Measurements from ENCODE around the gene GABRD. TPM values are rescaled to one million over a fixed set of nuclear protein-coding genes. Genes with fewer than 3 reads are reported as not detected.

Gene GABRD
- total RNA-seq, 1 donor from 2014 or later = 0.41 TPM

DNA sequence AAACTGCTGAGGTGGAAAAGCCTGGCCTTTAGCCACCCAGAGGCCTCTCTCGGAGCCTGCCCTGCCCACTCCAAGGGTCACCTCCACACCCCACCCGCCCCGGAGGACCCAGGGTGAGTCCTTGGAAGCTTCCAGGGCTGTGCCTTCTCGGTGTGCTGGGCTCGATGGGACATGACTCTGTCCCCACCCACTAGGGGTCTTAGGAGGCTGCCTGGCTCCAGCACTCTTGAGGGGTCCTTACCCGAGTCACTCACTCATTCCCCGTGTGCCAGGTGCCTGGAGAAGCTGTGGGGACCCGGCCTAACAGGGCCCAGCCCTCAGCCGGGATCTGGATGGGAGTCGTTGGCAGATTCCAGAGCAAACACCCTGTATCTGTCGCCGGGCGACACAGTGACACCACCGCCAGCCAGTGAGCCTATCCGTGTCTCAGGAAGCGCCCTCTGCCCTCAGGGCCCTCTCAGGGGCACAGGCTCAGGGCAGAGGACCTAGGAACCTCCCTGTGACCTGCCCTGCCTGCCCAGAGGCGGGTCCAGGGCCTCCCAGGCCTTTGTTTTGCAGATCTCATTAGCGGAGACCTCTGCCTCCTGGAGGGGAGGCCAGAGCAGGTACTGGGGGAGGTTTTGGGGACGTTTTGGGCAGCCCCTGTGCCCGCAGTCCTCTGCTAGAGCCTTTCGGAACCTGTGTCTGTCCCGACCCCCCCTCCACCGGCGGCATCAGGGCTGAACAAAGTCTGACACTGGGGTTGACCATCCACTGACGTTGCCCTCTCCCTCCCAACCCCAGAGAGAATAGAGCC, 28.0 kb downstream of the GABRD start:
- no peak overlapping the region for H3K27ac ChIP-seq (replicated peaks)
- H3K4me3 ChIP-seq = no peak overlapping the region
- no peak for DNase-seq
- TF ChIP-seq, protein P1, sequence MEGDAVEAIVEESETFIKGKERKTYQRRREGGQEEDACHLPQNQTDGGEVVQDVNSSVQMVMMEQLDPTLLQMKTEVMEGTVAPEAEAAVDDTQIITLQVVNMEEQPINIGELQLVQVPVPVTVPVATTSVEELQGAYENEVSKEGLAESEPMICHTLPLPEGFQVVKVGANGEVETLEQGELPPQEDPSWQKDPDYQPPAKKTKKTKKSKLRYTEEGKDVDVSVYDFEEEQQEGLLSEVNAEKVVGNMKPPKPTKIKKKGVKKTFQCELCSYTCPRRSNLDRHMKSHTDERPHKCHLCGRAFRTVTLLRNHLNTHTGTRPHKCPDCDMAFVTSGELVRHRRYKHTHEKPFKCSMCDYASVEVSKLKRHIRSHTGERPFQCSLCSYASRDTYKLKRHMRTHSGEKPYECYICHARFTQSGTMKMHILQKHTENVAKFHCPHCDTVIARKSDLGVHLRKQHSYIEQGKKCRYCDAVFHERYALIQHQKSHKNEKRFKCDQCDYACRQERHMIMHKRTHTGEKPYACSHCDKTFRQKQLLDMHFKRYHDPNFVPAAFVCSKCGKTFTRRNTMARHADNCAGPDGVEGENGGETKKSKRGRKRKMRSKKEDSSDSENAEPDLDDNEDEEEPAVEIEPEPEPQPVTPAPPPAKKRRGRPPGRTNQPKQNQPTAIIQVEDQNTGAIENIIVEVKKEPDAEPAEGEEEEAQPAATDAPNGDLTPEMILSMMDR (IDR thresholded peaks at IDR 0.05; ENCODE audit: borderline replicate concordance) = no peak
- H3K27me3 ChIP-seq (ENCODE audit: low read depth) = peaks cover 85% of the 10 kb centered on the region
- intact Hi-C loops (cut with micrococcal nuclease) = loop anchor here (10.0 kb wide), 1 partner anchor 92 kb away; no protein-coding TSS in a partner anchor
- peaks cover 40% of the 10 kb centered on the region for H3K4me1 ChIP-seq
- no peaks in the 10 kb centered on the region for H3K36me3 ChIP-seq
- no peaks in the 10 kb centered on the region for H3K9me3 ChIP-seq (replicated peaks)

GRCh38 chr1:2047749-2048729, 28.9 kb downstream of the GABRD start:
- intact Hi-C loops (cut with micrococcal nuclease) = loop anchor here (10.0 kb wide), 1 partner anchor 93 kb away; no protein-coding TSS in a partner anchor

DNA sequence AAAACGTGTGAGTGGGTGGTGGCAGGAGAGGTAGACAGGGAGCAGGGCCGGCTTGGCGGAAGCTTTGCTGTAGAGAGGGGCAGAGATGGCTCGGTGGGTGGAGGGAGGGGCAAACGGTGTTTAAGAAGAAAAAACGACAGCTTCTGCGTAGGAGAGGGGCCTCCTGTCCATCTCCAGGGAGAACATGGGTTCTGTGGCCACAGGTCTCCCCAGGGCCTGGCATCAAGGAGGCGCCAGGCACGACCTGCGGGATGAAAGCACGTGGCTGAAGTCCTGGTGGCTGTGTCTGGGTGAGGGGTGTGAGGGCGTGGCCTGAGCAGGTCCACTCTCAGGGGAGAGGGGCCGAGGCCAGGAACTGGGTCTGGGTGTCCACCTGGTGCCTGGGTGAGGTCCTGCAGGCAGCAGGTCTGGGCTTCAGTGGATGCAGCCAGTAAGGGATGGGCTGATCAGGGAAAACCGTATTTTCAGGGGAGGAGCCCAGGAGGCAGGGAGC, 30.1 kb downstream of the GABRD start:
- Histone ChIP-seq H3K36me3 (no peaks in the 10 kb centered on the region), H3K27ac (replicated peaks) (no peak overlapping the region), H3K4me1 (peaks cover 40% of the 10 kb centered on the region), H3K9me3 (replicated peaks) (no peaks in the 10 kb centered on the region), H3K4me3 (peak overlapping the region; percentile 71), H3K27me3 (ENCODE audit: low read depth) (peaks cover 77% of the 10 kb centered on the region)
- TF ChIP-seq, protein P1 (IDR thresholded peaks at IDR 0.05; ENCODE audit: borderline replicate concordance) = peak; percentile 35
- no peak for DNase-seq
- intact Hi-C loops (cut with micrococcal nuclease) = loop anchor here (10.0 kb wide), 1 partner anchor 94 kb away; no protein-coding TSS in a partner anchor

More at GRCh38 chr1:2047749-2048729, 28.9 kb downstream of the GABRD start:
- peaks cover 40% of the 10 kb centered on the region for H3K4me1 ChIP-seq
- no peak overlapping the region for H3K27ac ChIP-seq (replicated peaks)
- no peaks in the 10 kb centered on the region for H3K9me3 ChIP-seq (replicated peaks)
- no peak overlapping the region for H3K4me3 ChIP-seq
- no peaks in the 10 kb centered on the region for H3K36me3 ChIP-seq
- peaks cover 88% of the 10 kb centered on the region for H3K27me3 ChIP-seq (ENCODE audit: low read depth)
- TF ChIP-seq, protein P1 (IDR thresholded peaks at IDR 0.05; ENCODE audit: borderline replicate concordance) = no peak
- no peak for DNase-seq

DNA sequence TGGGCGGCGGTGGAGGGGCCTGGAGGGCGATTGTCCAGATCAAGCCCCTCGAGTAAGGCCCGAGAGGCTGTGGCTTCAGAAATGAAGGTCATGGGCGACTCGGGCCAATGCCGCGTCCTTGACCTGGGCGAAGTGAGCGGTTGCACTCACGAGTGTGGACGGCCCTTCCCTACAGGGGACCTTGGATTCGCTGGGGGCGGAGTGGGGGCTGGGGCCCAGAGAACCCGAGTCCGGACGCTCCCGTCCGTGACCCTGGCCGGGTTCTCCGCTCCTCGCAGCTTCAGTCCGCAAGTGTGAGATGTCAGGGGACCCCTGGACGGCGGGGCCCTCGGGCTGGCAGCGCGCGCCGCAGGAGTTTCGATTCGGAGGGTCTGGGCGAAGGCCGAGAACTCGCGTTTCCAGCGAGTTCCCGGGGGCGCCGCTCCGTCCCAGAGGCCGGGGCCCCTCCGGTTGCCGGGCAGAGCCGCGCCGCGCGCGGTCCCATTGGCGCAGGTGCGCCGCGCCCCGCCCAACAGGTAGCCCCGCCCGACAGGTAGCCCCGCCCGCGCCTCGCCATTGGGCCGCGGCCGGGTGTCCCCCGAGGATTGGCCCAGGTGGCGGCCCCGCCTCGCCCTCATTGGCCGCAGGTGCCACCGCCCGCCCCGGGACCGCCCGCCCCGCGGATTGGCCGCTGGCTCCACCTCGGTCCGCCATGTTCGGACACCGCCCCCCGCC, 30.7 kb downstream of the GABRD start, which contains the start of gene PRKCZ:
PRKCZ (plus strand) TSS at position 694 of the 714 bp plus-strand sequence. CDS start 220 bp downstream, outside the sequence.
- Histone ChIP-seq H3K9me3 (replicated peaks) (no peaks in the 10 kb centered on the region), H3K27ac (replicated peaks) (peak within 1 kb of the TSS; percentile 47), H3K4me3 (peak within 1 kb of the TSS; percentile 71), H3K36me3 (no peaks in the 10 kb centered on the region), H3K4me1 (peaks cover 34% of the 10 kb centered on the region), H3K27me3 (ENCODE audit: low read depth) (peaks cover 73% of the 10 kb centered on the region)
- TF ChIP-seq, protein P1 (IDR thresholded peaks at IDR 0.05; ENCODE audit: borderline replicate concordance) = no peak
- intact Hi-C loops (cut with micrococcal nuclease) = loop anchor here (10.0 kb wide), 1 partner anchor 95 kb away; no protein-coding TSS in a partner anchor
- peak; percentile 84 for DNase-seq

Measured in left ventricle myocardium inferior (tissue), 1 donor.